Keratinocyte (primary cell): ENCODE data around the gene PFN1.

ENCODE experiments used
- CTCF ChIP-seq, 3 experiments: IDR thresholded peaks in 1 of 3; conservative IDR thresholded peaks in 1 of 3; optimal IDR thresholded peaks in 1 of 3; 2 replicates in 2 of 3; 3 replicates in 1 of 3; pipeline versions ENCODE3 to v1.5.1; 2011; ENCODE audit warnings: low read length in 3 of 3, mild to moderate bottlenecking in 3 of 3, moderate library complexity in 2 of 3, control low read depth in 1 of 3, inconsistent platforms in 1 of 3; ENCODE audit not compliant: insufficient read depth in 2 of 3; ENCODE audit errors: extremely low read depth in 1 of 3
- EZH2 ChIP-seq: IDR thresholded peaks from one replicate; pipeline ENCODE4 v1.6.1; 2012; ENCODE audit warnings: inconsistent platforms, mild to moderate bottlenecking, low read length, moderate library complexity

GRCh38 chr17:4949321-4950074 lies 1.2 kb upstream of the PFN1 start:
- no peak for TF ChIP-seq CTCF (optimal IDR thresholded peaks at IDR 0.05 in 1 of 3, IDR thresholded peaks at IDR 0.05 in 1 of 3, conservative IDR thresholded peaks at IDR 0.05 in 1 of 3; ENCODE audit: extremely low read depth in 1 of 3, insufficient read depth in 2 of 3, low read length in 3 of 3)
- no peak for TF ChIP-seq EZH2
